ENCODE measurements around the gene CFAP92. TPM values are rescaled to one million over a fixed set of nuclear protein-coding genes. Genes with fewer than 3 reads are reported as not detected.

The CFAP92 gene
- polyA plus RNA-seq, 1 donor = 0.78 TPM

DNA sequence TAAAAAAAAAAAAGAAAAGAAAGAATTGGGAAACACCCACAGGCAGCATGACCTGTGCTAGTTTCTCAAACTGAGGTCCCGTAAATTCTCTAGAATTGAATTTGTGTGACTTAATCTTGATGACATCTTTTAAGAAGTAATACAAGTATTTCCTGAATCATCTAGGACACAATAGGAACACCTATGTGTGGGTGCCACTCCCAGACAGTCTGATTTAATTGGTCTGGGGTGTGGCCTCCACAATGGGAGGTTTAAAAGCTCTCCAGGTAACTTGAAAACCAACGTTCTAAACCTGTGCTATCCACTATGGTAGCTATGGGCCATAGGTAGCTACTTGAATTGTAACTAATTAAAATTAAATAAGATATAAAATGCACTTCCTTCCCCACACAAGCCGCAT is 28.1 kb downstream of the CFAP92 start:
- no peaks in the 10 kb centered on the region for H3K4me1 ChIP-seq (ENCODE audit: control insufficient read depth, insufficient read depth, low read length)
- no peak overlapping the region for H3K4me3 ChIP-seq (ENCODE audit: low read length)
- no peaks in the 10 kb centered on the region for H3K9me3 ChIP-seq (ENCODE audit: control insufficient read depth, low read depth, low read length)
- no peaks in the 10 kb centered on the region for H3K27me3 ChIP-seq (ENCODE audit: control insufficient read depth, insufficient read depth, low read length)
- no peak for DNase-seq
- no CpG with 5 or more reads among the region's 3 CpGs for WGBS (ENCODE audit: insufficient coverage, low lambda C conversion rate)
- H3K36me3 ChIP-seq (ENCODE audit: control insufficient read depth, insufficient read depth, low read length) = no peaks in the 10 kb centered on the region
- no peak overlapping the region for H3K27ac ChIP-seq (ENCODE audit: low read length)

DNA sequence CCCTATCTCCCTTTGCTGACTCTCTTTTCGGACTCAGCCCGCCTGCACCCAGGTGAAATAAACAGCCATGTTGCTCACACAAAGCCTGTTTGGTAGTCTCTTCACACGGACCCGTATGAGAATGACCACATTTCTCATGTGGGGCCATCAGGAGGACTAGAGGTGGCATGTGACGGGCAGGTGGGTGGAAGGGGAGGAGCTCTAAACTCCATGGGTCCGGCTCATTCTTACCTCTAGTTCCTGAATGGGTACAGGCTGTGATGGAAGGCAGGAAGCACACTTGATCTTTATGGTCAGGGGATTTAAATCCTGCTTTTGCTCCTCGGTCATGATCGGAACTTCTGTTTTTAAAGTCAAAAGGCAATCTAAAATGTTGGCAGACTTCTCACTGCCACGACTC is 28.6 kb downstream of the CFAP92 start:
- no peaks in the 10 kb centered on the region for H3K9me3 ChIP-seq (ENCODE audit: control insufficient read depth, low read depth, low read length)
- no peaks in the 10 kb centered on the region for H3K4me1 ChIP-seq (ENCODE audit: control insufficient read depth, insufficient read depth, low read length)
- H3K27ac ChIP-seq (ENCODE audit: low read length) = no peak overlapping the region
- WGBS (ENCODE audit: insufficient coverage, low lambda C conversion rate) = no CpG with 5 or more reads among the region's 9 CpGs
- no peak for DNase-seq
- no peak overlapping the region for H3K4me3 ChIP-seq (ENCODE audit: low read length)
- no peaks in the 10 kb centered on the region for H3K36me3 ChIP-seq (ENCODE audit: control insufficient read depth, insufficient read depth, low read length)
- no peaks in the 10 kb centered on the region for H3K27me3 ChIP-seq (ENCODE audit: control insufficient read depth, insufficient read depth, low read length)

DNA sequence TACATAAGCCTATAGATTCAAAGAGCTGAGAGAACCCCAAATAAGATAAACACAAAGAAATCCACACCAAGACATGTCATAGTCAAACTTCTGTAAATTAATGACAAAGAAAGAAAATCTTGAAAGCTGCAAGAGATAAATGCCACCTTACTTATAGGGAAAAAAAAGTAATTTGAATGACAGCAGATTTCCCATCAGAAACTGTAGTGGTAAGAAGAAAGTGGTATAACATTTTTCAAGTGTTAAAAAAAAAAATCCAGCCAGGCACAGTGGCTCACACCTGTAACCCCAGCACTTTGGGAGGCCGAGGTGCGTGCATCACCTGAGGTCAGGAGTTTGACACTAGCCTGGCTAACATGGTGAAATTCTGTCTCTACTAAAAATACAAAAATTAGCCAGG is 37.4 kb downstream of the CFAP92 start:
- no peak overlapping the region for H3K27ac ChIP-seq (ENCODE audit: low read length)
- no peak overlapping the region for H3K4me3 ChIP-seq (ENCODE audit: low read length)
- H3K9me3 ChIP-seq (ENCODE audit: control insufficient read depth, low read depth, low read length) = peaks cover 9% of the 10 kb centered on the region
- DNase-seq = no peak
- WGBS (ENCODE audit: insufficient coverage, low lambda C conversion rate) = no CpG with 5 or more reads among the region's 2 CpGs
- H3K27me3 ChIP-seq (ENCODE audit: control insufficient read depth, insufficient read depth, low read length) = no peaks in the 10 kb centered on the region
- H3K36me3 ChIP-seq (ENCODE audit: control insufficient read depth, insufficient read depth, low read length) = no peaks in the 10 kb centered on the region
- H3K4me1 ChIP-seq (ENCODE audit: control insufficient read depth, insufficient read depth, low read length) = no peaks in the 10 kb centered on the region

DNA sequence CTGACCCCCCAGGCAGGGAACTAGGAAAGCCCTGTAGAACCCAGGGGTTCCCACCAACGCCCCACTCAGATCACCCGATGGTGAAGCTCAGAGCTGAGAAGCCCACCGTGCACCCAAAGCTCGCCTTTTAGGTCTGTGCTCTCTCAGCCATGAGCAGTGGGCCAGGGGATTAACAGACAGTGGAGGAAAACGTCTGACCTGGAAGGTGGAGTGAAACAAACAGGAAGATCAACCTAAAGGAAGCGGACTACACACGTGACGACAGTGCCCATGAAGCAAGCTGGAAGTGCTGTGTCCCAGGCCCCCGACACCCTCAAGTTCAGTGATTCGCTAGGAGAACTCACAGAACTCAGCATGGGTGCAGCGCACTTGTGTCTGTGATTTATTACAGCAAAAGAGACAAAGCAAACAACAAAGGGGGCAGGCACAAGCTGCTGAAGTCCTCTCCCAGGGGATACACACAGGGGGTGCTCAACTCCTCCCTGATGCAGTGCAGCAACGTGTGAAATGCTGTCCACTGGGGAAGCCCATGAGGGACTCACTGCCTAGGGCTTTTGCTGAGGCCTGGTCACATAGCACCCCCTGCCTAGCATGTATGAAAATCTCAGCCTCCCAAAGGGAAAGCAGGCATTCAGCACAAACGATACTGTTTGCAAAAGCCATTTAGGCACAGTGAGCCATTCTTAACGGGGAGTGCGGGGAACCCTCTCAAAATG is 43.5 kb downstream of the CFAP92 start:
- WGBS (ENCODE audit: insufficient coverage, low lambda C conversion rate) = no CpG with 5 or more reads among the region's 15 CpGs
- Histone ChIP-seq H3K4me1 (ENCODE audit: control insufficient read depth, insufficient read depth, low read length) (no peaks in the 10 kb centered on the region), H3K9me3 (ENCODE audit: control insufficient read depth, low read depth, low read length) (peaks cover 4% of the 10 kb centered on the region), H3K4me3 (ENCODE audit: low read length) (no peak overlapping the region), H3K36me3 (ENCODE audit: control insufficient read depth, insufficient read depth, low read length) (no peaks in the 10 kb centered on the region), H3K27me3 (ENCODE audit: control insufficient read depth, insufficient read depth, low read length) (no peaks in the 10 kb centered on the region), H3K27ac (ENCODE audit: low read length) (no peak overlapping the region)
- DNase-seq = peak in 1 of 2 donors; percentile 9

DNA sequence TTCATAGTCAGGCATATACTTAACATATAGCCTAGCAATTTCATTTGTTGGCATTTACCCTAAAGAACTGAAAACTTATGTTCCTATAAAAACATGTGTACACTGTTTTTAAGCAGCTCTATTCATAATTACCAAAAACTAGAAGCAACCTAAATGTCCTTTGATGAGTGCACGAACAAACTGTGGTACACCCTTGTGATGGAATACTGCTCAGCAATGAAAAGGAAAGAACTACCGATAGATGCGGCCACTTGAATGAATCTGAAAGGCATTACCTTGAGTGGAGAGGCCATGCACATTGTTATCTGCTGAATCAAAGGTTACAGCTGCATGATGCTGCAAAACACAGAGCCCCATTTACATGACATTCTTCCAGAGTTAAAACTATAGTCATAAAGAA is 44.7 kb downstream of the CFAP92 start:
- H3K27ac ChIP-seq (ENCODE audit: low read length) = no peak overlapping the region
- WGBS (ENCODE audit: insufficient coverage, low lambda C conversion rate) = 100% methylated on average over 1 of the region's 3 CpGs

DNA sequence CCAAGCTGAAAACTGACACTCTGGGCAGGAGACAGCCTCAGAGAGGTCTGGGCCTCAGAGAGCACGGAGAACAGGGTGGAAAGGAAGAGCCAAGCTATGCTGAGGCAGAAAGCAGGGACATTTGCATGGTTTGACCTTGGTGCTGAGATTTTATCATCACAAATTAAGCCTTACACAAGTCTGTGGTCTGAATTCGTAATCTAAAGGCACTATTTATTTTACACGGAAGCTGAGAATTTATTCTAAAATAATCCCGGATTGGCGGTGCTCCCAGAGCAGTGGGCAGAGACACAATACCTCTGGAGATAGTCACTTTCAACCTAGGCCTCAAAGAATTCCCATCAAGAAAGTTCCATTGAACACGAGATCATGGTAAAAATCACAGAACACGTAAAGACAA is 47.5 kb downstream of the CFAP92 start:
- Histone ChIP-seq H3K27ac (ENCODE audit: low read length) (no peak overlapping the region), H3K4me1 (ENCODE audit: control insufficient read depth, insufficient read depth, low read length) (no peaks in the 10 kb centered on the region), H3K36me3 (ENCODE audit: control insufficient read depth, insufficient read depth, low read length) (no peaks in the 10 kb centered on the region), H3K27me3 (ENCODE audit: control insufficient read depth, insufficient read depth, low read length) (no peaks in the 10 kb centered on the region), H3K4me3 (ENCODE audit: low read length) (no peak overlapping the region), H3K9me3 (ENCODE audit: control insufficient read depth, low read depth, low read length) (no peaks in the 10 kb centered on the region)
- 88% methylated on average over 4 of the region's 7 CpGs for WGBS (ENCODE audit: insufficient coverage, low lambda C conversion rate)
- DNase-seq = no peak

More for the DNA sequence above, 44.7 kb downstream of the CFAP92 start:
- peaks cover 4% of the 10 kb centered on the region for H3K9me3 ChIP-seq (ENCODE audit: control insufficient read depth, low read depth, low read length)
- no peaks in the 10 kb centered on the region for H3K36me3 ChIP-seq (ENCODE audit: control insufficient read depth, insufficient read depth, low read length)
- no peaks in the 10 kb centered on the region for H3K27me3 ChIP-seq (ENCODE audit: control insufficient read depth, insufficient read depth, low read length)
- H3K4me1 ChIP-seq (ENCODE audit: control insufficient read depth, insufficient read depth, low read length) = no peaks in the 10 kb centered on the region
- no peak for DNase-seq
- no peak overlapping the region for H3K4me3 ChIP-seq (ENCODE audit: low read length)

DNA sequence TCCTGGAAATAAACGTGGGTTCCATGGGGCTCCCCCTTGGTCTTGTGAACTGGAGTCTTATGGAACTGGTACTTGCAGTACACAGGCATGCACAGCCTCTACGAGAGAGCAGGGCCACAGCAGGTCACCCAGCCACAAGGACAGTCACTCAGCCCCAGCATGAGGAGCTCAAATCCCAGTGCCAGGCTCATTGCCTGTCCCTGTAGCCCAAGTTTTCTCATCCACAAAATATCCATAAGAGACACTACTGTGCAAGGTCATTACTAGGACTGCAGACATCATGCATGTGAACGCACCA is 48.0 kb downstream of the CFAP92 start:
- Histone ChIP-seq H3K4me3 (ENCODE audit: low read length) (no peak overlapping the region), H3K9me3 (ENCODE audit: control insufficient read depth, low read depth, low read length) (no peaks in the 10 kb centered on the region), H3K4me1 (ENCODE audit: control insufficient read depth, insufficient read depth, low read length) (no peaks in the 10 kb centered on the region), H3K27me3 (ENCODE audit: control insufficient read depth, insufficient read depth, low read length) (no peaks in the 10 kb centered on the region), H3K27ac (ENCODE audit: low read length) (no peak overlapping the region), H3K36me3 (ENCODE audit: control insufficient read depth, insufficient read depth, low read length) (no peaks in the 10 kb centered on the region)
- WGBS (ENCODE audit: insufficient coverage, low lambda C conversion rate) = no CpG with 5 or more reads among the region's 3 CpGs
- DNase-seq = no peak

DNA sequence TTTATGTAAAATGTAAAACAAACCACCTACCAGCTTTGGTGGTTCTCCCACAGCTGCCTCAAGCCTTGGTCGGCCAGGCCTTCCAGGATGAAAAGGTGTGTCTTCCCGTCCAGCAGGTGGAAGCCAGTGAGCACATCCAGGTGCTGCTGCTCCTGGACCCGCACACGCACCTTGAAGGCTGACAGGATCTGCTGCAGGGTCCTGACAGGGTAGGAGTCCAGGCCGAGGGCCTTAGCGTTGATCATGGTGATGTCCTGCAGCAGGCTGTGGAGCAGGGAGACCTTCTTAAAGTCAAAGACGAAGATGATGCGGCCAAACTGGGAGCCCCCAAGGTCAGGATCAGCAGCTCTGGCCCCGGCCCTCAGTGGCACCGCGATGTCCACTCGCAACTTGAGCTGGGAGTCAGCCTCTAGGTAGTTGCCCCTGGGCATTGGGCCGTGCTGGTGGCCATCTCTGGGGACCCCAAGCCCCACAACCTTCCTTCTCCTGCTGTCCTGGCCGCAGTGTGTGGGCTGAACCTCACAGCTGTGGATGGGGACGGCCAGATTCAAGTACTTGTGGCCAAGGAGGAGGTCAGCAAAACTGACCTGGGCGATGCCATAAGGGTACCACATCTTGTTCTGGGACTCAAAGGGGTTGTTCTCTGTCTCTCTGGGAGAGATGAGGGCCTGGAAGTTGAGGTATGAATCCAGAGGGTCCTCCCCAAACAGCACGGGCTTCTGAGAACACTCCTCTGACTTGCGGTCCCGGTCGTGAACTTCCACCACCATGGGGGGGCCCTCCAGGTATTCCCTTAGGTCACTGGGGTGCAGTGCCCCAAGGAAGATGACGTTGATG is 48.6 kb downstream of the CFAP92 start:
- H3K36me3 ChIP-seq (ENCODE audit: control insufficient read depth, insufficient read depth, low read length) = no peaks in the 10 kb centered on the region
- no peaks in the 10 kb centered on the region for H3K27me3 ChIP-seq (ENCODE audit: control insufficient read depth, insufficient read depth, low read length)
- no peak for DNase-seq
- no CpG with 5 or more reads among the region's 21 CpGs for WGBS (ENCODE audit: insufficient coverage, low lambda C conversion rate)
- no peaks in the 10 kb centered on the region for H3K4me1 ChIP-seq (ENCODE audit: control insufficient read depth, insufficient read depth, low read length)
- H3K9me3 ChIP-seq (ENCODE audit: control insufficient read depth, low read depth, low read length) = no peaks in the 10 kb centered on the region
- no peak overlapping the region for H3K27ac ChIP-seq (ENCODE audit: low read length)
- no peak overlapping the region for H3K4me3 ChIP-seq (ENCODE audit: low read length)

DNA sequence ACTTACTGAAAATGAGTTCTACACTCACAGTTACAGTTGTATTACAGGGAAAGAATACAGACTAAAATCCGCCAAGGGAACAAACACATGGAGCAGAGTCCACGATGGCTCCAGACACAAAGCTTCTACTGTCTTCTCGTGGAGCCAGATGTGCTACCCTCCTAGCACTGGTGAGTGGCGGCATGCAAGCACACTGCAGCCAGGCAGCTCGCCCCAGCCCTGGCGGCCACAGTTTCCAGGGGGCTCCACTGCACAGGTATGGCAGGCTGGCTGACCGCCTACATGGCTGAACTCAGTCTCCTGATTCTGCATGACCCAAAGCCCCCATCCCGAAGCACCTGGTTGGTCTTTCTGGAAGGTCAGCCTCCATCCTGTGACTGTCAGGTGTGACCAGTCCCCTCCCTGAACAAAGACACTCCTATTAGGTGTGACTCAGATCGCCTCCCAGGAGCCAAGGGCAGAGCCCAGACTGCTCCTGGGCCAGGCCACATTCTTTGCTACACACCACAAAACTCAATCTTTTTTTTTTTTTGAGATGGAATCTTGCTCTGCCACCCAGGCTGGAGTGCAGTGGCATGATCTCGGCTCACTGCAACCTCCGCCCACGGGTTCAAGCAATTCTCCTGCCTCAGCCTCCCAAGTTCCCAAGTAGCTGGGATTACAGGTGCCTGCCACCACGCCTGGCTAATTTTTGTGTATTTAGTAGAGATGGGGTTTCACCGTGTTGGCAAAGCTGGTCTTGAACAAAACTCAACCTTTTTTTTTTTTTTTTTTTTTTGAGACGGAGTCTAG is 51.5 kb downstream of the CFAP92 start:
- no peak overlapping the region for H3K27ac ChIP-seq (ENCODE audit: low read length)
- no CpG with 5 or more reads among the region's 15 CpGs for WGBS (ENCODE audit: insufficient coverage, low lambda C conversion rate)
- H3K9me3 ChIP-seq (ENCODE audit: control insufficient read depth, low read depth, low read length) = no peaks in the 10 kb centered on the region
- no peak overlapping the region for H3K4me3 ChIP-seq (ENCODE audit: low read length)
- no peaks in the 10 kb centered on the region for H3K27me3 ChIP-seq (ENCODE audit: control insufficient read depth, insufficient read depth, low read length)
- no peaks in the 10 kb centered on the region for H3K36me3 ChIP-seq (ENCODE audit: control insufficient read depth, insufficient read depth, low read length)
- no peak for DNase-seq
- H3K4me1 ChIP-seq (ENCODE audit: control insufficient read depth, insufficient read depth, low read length) = no peaks in the 10 kb centered on the region

DNA sequence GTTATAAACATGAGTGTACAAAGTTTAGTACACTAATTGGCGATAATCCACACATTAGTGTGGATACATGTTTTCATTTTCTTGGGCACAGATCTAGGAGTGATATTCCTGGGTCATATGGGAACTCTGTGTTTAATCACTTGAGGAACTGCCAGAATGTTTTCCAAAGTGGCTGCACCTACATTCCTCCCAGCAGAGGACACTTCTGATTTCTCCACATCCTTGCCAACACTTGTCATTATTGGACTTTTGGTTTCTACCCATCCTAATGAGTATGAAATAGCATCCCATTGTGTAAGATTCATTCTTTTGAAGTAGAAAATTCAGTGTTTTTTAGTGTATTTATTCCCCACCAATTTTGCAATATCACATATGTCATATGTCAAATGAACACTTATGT is 53.6 kb downstream of the CFAP92 start:
- DNase-seq = no peak
- Histone ChIP-seq H3K4me3 (ENCODE audit: low read length) (no peak overlapping the region), H3K4me1 (ENCODE audit: control insufficient read depth, insufficient read depth, low read length) (no peaks in the 10 kb centered on the region), H3K27ac (ENCODE audit: low read length) (no peak overlapping the region), H3K9me3 (ENCODE audit: control insufficient read depth, low read depth, low read length) (no peaks in the 10 kb centered on the region), H3K27me3 (ENCODE audit: control insufficient read depth, insufficient read depth, low read length) (no peaks in the 10 kb centered on the region), H3K36me3 (ENCODE audit: control insufficient read depth, insufficient read depth, low read length) (no peaks in the 10 kb centered on the region)
- WGBS (ENCODE audit: insufficient coverage, low lambda C conversion rate) = no CpG with 5 or more reads among the region's 1 CpG

All from large intestine (tissue), 3 donors.